SIG-M5 treated with dmso at 0.1 percent for 504 hours (cell line): ENCODE results near the gene CLIC3.

ENCODE experiments used
- DNase-seq: peaks from one replicate; lab custom pipeline; 2025; ENCODE audit not compliant: unreplicated experiment; lab: John Stamatoyannopoulos, UW

CLIC3 gene

DNA sequence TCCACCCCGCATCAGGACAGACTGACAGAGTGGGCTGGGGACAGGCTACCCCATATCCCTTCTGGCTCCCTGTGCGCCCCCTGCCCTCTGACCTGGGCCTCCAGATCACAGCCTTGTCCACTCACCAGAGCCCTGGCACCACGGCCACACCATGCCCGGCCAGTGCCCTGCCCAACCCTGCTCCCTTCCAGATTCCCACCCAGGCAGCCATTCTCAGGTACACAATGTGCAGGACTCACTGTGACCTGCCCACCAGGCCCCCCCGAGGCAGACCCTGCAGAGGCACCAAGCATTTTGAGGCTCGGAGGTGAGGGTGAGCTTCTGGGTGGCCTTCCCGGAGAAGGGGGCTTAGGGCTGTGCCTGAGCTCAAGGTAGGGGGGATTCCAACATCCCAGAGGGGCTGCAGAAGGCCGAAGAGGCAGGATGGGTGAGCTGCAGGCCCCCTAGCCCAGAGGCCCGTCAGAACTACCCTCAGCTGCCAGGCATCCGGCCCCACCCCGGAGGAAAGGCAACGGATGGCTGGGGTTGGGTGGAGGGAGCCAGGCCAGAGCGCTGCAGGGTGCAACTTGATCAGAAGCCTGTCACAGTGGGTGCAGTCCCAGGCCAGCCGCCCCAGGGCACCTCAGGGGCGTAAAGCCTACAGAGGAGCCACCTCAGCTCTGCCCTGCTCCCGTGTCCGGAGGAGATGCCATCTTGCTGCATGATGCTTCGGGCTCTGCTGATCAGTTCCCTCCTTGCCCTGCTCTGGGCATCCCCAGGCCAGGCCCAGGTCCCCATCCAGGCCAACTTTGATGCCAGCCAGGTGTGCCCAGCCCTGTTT is 13.9 kb downstream of the CLIC3 start, which contains the start of gene LCNL1:
Gene LCNL1, plus strand, starts transcription at position 762 of the 820 bp plus-strand sequence. CDS start 594 bp downstream, outside the sequence.
- no peak for DNase-seq

- DNase-seq = no peak
Measured at GRCh38 chr9:136981588-136982231, 14.7 kb downstream of the CLIC3 start.

DNA sequence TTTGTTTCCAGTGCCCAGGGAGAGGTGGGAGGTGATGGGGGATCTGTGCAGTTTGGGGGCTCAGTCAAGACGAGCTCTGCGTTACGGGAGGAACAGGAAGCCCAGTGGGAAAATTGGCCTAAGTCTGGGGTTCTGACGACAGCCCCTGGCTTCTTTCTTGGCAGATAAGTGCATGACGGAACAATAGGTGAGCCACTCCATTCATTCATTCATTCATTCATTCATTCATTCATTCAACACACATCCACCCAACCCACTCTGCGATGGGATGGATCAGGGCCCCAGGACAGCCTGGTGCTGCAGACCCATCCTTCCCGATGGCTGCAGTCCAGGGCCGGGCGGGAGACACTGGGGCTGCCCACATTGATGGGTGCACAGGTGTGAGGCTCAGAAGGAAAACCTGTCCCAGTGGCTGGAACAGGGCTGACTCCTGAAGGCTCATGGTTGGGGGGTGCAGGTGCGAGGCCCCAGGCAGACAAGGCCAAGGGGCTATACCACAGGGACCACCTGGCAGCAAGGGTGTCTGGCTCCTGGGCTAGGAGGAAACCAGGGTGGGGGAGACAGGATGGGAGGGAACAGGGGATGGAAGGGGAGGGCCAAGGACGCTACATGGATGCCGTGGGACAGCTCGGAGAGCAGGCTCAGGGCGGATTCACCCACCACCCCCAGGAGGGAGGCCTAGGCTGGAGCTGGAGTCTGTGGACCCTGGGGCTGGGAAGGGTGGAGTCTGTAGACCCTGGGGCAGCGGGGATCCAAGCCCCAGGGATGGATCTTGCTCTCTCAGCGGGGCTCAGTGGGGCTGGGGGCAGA is 15.5 kb downstream of the CLIC3 start:
- no peak for DNase-seq

- no peak for DNase-seq
Measured at GRCh38 chr9:136979769-136980587, 16.4 kb downstream of the CLIC3 start.

DNA sequence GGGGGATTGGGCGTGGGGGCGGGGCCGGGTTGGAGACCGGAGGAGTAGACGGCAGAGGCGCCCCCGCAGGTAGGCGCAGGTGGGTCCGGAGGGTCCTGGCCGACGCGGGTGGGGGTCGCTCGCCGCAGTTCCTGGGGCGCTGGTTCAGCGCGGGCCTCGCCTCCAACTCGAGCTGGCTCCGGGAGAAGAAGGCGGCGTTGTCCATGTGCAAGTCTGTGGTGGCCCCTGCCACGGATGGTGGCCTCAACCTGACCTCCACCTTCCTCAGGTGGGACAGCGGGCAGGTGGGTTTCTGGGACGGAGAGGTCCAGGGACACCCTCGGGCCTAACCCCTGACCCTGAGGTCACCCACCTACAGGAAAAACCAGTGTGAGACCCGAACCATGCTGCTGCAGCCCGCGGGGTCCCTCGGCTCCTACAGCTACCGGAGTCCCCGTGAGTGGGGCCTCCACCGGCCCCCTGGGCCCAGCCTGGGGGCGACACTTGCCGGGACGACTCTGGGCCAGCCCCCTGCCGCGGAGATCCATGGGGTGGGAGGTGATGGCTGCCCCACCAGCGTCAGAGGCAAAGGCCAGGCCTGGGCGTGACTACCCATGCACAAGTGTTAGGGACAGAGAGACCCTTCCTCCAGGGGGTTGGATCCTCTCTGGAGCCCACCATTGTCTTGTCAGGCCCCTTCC is 17.4 kb downstream of the CLIC3 start:
- no peak for DNase-seq

GRCh38 chr9:136978073-136978864 is 18.1 kb downstream of the CLIC3 start:
- DNase-seq = no peak

DNA sequence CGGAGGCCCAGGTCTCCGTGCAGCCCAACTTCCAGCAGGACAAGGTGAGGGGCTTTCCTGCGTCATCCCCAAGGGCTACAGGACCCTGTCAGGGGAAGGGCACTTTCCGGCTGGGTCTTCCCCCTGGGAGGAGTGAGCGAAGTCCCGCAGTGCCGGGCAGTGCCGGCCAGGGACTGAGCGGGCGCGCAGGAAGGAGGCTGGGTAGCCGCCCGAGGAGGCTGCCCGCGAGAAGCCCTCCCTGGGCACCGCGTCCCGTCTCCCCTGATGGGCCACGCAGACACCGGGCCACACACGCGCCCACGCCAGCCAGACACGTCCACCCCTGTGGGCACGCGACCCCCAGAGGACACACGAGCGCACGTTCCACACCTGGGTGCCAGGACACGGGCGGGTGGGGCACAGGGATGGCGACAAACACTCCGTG is 18.7 kb downstream of the CLIC3 start:
- no peak for DNase-seq

- no peak for DNase-seq
Measured at GRCh38 chr9:136977223-136977622, 19.1 kb downstream of the CLIC3 start, which contains the start of gene PTGDS. TSS of gene PTGDS (plus strand) at chr9:136977504. CDS start at chr9:136977579, 75 bp downstream.

DNA sequence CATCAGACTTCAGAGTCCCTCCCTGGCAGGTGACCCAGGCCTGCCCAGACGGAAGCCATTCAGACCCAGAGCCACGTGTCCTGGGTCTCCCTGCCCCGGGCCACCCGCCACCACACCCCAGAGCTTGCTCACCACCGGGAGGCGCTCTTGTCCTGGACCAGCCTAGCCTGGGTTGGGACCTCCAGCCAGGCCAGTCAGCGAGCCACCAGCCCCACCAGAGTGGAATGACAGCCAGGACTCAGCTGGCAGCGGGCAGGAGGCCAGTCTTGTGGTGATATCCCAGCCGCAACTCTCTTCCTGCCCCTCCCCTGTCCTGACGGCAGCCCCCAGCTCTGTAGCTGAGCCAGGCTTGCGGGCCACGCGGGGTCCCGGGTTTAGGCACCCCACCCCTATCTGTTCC is 20.7 kb downstream of the CLIC3 start:
- no peak for DNase-seq

DNA sequence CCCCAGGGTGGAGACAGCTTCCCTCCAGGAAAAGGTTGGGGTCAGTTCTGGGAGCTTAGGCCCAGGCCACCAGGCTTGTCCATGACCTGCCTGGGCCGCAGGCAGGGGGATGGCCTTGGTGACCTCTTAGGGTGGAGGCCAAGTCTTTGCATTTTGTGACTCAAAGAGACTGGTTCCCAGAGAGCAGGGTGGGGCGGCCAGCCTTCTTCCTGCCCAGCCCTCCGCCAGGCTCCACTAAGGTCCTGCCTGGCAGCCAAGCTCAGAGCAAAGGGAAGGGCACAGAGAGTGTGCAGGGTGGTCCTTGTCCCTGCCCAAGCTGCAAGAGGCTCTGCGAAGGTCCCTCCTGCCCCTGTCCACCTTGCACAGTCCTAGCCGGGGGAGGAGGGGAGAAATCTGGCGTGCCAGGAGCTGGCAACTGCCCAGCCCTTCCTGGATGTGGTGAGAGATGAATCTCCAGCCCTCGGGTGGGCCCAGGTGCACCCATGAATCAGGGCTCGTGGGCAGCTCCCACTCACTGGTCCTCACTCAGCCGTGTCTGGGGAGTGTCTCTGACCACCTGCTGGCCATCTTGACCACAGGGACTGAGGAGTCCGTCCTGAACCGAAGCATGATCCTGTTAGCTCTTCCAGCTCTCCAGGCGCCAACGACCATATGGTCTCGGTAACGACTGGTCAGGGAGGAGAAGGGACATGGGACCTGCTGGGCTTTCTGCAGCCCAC is 21.4 kb downstream of the CLIC3 start:
- DNase-seq = no peak

GRCh38 chr9:136973618-136974617 is 22.4 kb downstream of the CLIC3 start:
- DNase-seq = no peak

- no peak for DNase-seq
Measured at GRCh38 chr9:136972743-136973142, 23.6 kb downstream of the CLIC3 start.

DNA sequence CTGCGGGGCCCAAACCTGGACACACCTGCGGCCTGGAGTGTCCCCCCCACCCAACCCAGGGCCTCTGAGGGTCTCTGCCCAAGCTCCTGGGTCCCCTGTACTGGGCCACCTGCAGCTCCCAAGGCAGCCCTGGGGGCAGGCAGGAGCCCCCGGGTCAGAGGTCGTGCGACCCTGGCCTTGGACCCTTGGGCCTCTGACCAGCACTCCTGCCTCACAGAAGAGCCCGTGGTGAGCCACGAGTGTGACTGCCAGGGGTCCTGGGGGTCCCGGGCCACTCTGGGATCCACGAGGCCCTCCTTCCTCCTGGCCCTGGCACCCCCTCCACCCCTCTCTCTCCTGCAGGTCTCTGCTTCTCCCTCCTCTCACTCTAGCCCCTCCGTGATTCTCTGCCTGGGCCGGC is 24.0 kb downstream of the CLIC3 start:
- DNase-seq = no peak

GRCh38 chr9:136971746-136972145 is 24.6 kb downstream of the CLIC3 start:
- no peak for DNase-seq

DNA sequence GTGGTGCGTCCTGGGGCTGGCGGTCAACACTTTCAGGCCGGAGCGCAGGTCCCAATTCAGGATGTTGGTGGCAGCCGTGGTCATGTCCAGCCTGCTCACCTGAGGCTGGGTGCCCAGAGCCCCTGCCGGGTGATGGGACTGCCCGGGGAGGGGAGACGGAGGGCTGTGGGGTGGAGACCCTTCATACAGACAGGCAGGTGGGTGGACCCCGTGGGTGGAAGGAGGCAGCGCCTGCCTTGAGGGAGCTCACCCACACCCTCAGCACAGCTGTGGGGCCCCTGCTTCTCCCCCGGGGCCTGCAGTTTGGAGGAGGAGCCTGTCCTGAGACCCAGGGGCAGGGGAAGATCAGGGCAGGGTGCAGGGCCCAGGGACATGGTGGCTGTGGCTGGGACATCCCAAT is 26.0 kb downstream of the CLIC3 start:
- DNase-seq = no peak

DNA sequence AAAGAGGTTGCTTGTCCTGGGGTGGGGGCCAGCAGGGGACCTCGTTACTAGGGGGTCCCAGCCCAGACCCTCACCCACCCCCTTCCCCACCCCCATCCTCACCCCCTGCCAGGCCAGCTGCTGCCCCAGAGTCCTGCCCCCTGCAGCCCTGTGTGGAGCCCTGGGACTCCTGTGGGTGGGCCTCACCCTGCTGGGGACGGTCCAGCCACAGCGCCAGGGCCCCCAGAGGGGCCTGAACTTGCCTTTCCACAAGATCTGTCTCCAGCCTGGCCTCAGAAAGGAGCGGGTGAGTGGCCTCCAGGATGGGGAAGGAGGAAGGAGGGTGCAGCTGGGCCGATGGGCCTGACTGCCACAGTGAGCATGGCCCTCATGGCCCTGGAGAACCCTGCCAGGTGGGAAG is 26.6 kb downstream of the CLIC3 start:
- no peak for DNase-seq

DNA sequence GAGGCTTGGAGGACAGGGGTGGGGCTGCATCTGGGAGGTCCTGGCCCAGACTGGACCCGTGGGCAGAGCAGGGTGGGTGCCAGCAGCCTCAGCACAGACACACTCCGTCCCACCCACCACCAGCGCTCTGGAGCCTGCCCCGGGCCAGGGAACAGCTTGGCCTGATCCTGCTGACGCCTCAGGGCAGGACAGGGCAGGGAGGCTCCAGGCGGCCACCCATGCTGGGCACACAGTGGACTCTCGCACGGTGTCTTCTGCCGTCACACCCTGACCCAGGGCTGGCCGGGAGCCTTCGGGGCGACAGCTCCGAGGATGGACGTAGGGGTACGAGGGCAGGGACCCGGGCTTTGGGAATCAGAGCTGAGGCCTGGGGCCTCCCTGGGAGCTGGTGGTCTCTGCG is 27.2 kb downstream of the CLIC3 start:
- no peak for DNase-seq
